ENCODE data around the gene OR8K3. TPM values are rescaled to one million over a fixed set of nuclear protein-coding genes. Genes with fewer than 3 reads are reported as not detected.

Gene OR8K3
- total RNA-seq, 4 donors from 2014 or later: not detected

DNA sequence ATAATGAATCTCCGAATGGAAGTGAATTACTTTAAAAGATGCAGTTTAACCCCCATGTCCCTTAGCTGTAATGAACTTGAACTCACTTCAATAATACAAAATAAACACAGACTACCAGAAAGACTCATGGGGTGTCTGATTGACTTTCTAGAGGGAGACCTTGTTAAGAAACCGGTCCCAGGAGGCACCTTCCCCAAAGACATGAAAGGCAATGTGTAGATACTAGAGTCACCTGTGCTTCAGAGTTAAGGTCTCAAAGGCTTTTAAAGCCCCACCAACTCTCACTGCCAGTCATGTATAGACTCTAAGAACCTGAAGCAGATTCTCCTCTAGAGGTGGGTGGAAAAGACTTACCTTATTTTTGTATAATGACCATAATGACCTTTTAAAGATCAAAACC lies 39.0 kb downstream of the OR8K3 start, which contains the start of gene OR8J1:
Gene OR8J1, plus strand, starts transcription at position 301 of the 400 bp plus-strand sequence. CDS start 5,956 bp downstream, outside the sequence.
- H3K4me3 ChIP-seq: no peak within 1 kb of the TSS
- 85% methylated on average over 2 of the region's 2 CpGs for WGBS, 2 donors
- no peaks in the 10 kb centered on the region for H3K36me3 ChIP-seq
- TF ChIP-seq EP300 (IDR thresholded peaks at IDR 0.05) (no peak), POLR2A (IDR thresholded peaks at IDR 0.05) (no peak)
- TF ChIP-seq, protein P1, sequence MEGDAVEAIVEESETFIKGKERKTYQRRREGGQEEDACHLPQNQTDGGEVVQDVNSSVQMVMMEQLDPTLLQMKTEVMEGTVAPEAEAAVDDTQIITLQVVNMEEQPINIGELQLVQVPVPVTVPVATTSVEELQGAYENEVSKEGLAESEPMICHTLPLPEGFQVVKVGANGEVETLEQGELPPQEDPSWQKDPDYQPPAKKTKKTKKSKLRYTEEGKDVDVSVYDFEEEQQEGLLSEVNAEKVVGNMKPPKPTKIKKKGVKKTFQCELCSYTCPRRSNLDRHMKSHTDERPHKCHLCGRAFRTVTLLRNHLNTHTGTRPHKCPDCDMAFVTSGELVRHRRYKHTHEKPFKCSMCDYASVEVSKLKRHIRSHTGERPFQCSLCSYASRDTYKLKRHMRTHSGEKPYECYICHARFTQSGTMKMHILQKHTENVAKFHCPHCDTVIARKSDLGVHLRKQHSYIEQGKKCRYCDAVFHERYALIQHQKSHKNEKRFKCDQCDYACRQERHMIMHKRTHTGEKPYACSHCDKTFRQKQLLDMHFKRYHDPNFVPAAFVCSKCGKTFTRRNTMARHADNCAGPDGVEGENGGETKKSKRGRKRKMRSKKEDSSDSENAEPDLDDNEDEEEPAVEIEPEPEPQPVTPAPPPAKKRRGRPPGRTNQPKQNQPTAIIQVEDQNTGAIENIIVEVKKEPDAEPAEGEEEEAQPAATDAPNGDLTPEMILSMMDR (IDR thresholded peaks at IDR 0.05): no peak
- no peak for DNase-seq (ENCODE audit: low spot score in 2 of 2)
- H3K27me3 ChIP-seq: no peaks in the 10 kb centered on the region
- H3K4me1 ChIP-seq: no peaks in the 10 kb centered on the region
- H3K27ac ChIP-seq: no peak within 1 kb of the TSS
- no peaks in the 10 kb centered on the region for H3K9me3 ChIP-seq

Other genes with a start within 250 kb of the OR8K3 start
- gene OR8I2, start 221.8 kb upstream of the OR8K3 start, total RNA-seq: not detected
- gene OR8H2, start 211.5 kb upstream of the OR8K3 start, total RNA-seq: not detected
- gene OR8H3, start 192.8 kb upstream of the OR8K3 start, total RNA-seq: not detected
- not detected for gene OR8J3, start 174.9 kb upstream of the OR8K3 start, total RNA-seq
- not detected for gene OR8K5, start 154.8 kb upstream of the OR8K3 start, total RNA-seq
- not detected for gene OR5J2, start 138.5 kb upstream of the OR8K3 start, total RNA-seq
- gene OR5T2, start 80.9 kb upstream of the OR8K3 start, total RNA-seq: not detected
- gene OR5T3, start 62.9 kb upstream of the OR8K3 start, total RNA-seq: not detected
- gene OR5T1, start 41.0 kb upstream of the OR8K3 start, total RNA-seq: not detected
- gene OR8H1, start 22.9 kb upstream of the OR8K3 start, total RNA-seq: not detected
- gene OR8K1, start 30.9 kb downstream of the OR8K3 start, total RNA-seq: not detected
- not detected for gene OR8J1, start 39.1 kb downstream of the OR8K3 start, total RNA-seq
- gene OR8U1, start 60.5 kb downstream of the OR8K3 start, total RNA-seq: not detected
- gene OR5AL1, start 97.6 kb downstream of the OR8K3 start, total RNA-seq: not detected
- not detected for gene OR5M3, start 158.2 kb downstream of the OR8K3 start, total RNA-seq
- gene OR5M8, start 176.2 kb downstream of the OR8K3 start, total RNA-seq: not detected
- not detected for gene OR5M11, start 228.1 kb downstream of the OR8K3 start, total RNA-seq